Measurements from ENCODE around the gene PCBP1. TPM values are rescaled to one million over a fixed set of nuclear protein-coding genes. Genes with fewer than 3 reads are reported as not detected.

Gene PCBP1
- polyA plus RNA-seq, 1 experiment, result 87.4 TPM

- POLR2A ChIA-PET, result no interaction called here
- CTCF ChIA-PET, result interaction anchor here (1.0 kb wide), 1 partner anchor 8 kb away, joined by 4 read pairs; no protein-coding TSS in a partner anchor
- H3K27me3 ChIP-seq (ENCODE audit: control insufficient read depth, insufficient read depth, low read length), result no peaks in the 10 kb centered on the region
- no peaks in the 10 kb centered on the region for H3K36me3 ChIP-seq (ENCODE audit: control insufficient read depth, insufficient read depth, low read length)
- TF ChIP-seq, protein P1, sequence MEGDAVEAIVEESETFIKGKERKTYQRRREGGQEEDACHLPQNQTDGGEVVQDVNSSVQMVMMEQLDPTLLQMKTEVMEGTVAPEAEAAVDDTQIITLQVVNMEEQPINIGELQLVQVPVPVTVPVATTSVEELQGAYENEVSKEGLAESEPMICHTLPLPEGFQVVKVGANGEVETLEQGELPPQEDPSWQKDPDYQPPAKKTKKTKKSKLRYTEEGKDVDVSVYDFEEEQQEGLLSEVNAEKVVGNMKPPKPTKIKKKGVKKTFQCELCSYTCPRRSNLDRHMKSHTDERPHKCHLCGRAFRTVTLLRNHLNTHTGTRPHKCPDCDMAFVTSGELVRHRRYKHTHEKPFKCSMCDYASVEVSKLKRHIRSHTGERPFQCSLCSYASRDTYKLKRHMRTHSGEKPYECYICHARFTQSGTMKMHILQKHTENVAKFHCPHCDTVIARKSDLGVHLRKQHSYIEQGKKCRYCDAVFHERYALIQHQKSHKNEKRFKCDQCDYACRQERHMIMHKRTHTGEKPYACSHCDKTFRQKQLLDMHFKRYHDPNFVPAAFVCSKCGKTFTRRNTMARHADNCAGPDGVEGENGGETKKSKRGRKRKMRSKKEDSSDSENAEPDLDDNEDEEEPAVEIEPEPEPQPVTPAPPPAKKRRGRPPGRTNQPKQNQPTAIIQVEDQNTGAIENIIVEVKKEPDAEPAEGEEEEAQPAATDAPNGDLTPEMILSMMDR (IDR thresholded peaks at IDR 0.05; ENCODE audit: insufficient read depth, low read depth, low read length), result no peak
- no peak overlapping the region for H3K4me3 ChIP-seq (ENCODE audit: low read depth, low read length)
- no peak for DNase-seq (ENCODE audit: low read depth)
Observed at GRCh38 chr2:70121627-70122372, 34.5 kb downstream of the PCBP1 start.

- TF ChIP-seq, protein P1 (IDR thresholded peaks at IDR 0.05; ENCODE audit: insufficient read depth, low read depth, low read length), result no peak
- H3K4me3 ChIP-seq (ENCODE audit: low read depth, low read length), result no peak overlapping the region
- CTCF ChIA-PET, result interaction anchor here (0.8 to 1.0 kb wide), 2 partner anchors 9 to 10 kb away, joined by 3 to 4 read pairs; no protein-coding TSS in a partner anchor
- H3K27me3 ChIP-seq (ENCODE audit: control insufficient read depth, insufficient read depth, low read length), result no peaks in the 10 kb centered on the region
- POLR2A ChIA-PET, result no interaction called here
- H3K36me3 ChIP-seq (ENCODE audit: control insufficient read depth, insufficient read depth, low read length), result no peaks in the 10 kb centered on the region
- no peak for DNase-seq (ENCODE audit: low read depth)
Observed at GRCh38 chr2:70122470-70122869, 35.2 kb downstream of the PCBP1 start.

- no peaks in the 10 kb centered on the region for H3K36me3 ChIP-seq (ENCODE audit: control insufficient read depth, insufficient read depth, low read length)
- POLR2A ChIA-PET, result interaction anchor here (1.0 to 1.1 kb wide), 2 partner anchors 12 to 34 kb away, joined by 3 to 6 read pairs; no protein-coding TSS in a partner anchor
- CTCF ChIA-PET, result interaction anchor here (0.8 to 2.4 kb wide), 4 partner anchors 10 to 53 kb away, joined by 3 to 8 read pairs (median 4); no protein-coding TSS in a partner anchor
- no peak for DNase-seq (ENCODE audit: low read depth)
- TF ChIP-seq, protein P1 (IDR thresholded peaks at IDR 0.05; ENCODE audit: insufficient read depth, low read depth, low read length), result no peak
- H3K4me3 ChIP-seq (ENCODE audit: low read depth, low read length), result no peak overlapping the region
- H3K27me3 ChIP-seq (ENCODE audit: control insufficient read depth, insufficient read depth, low read length), result no peaks in the 10 kb centered on the region
Observed at GRCh38 chr2:70123051-70123828, 36.0 kb downstream of the PCBP1 start.

- DNase-seq (ENCODE audit: low read depth), result no peak
- TF ChIP-seq, protein P1 (IDR thresholded peaks at IDR 0.05; ENCODE audit: insufficient read depth, low read depth, low read length), result no peak
- Histone ChIP-seq H3K27me3 (ENCODE audit: control insufficient read depth, insufficient read depth, low read length) (no peaks in the 10 kb centered on the region), H3K36me3 (ENCODE audit: control insufficient read depth, insufficient read depth, low read length) (no peaks in the 10 kb centered on the region), H3K4me3 (ENCODE audit: low read depth, low read length) (no peak overlapping the region)
- ChIA-PET CTCF (interaction anchor here (0.6 to 2.4 kb wide), 4 partner anchors 11 to 242 kb away, joined by 3 to 8 read pairs (median 3); no protein-coding TSS in a partner anchor), POLR2A (interaction anchor here (1.0 to 1.1 kb wide), 2 partner anchors 12 to 35 kb away, joined by 3 to 6 read pairs; no protein-coding TSS in a partner anchor)
Observed at GRCh38 chr2:70123829-70124116, 36.5 kb downstream of the PCBP1 start.

DNA sequence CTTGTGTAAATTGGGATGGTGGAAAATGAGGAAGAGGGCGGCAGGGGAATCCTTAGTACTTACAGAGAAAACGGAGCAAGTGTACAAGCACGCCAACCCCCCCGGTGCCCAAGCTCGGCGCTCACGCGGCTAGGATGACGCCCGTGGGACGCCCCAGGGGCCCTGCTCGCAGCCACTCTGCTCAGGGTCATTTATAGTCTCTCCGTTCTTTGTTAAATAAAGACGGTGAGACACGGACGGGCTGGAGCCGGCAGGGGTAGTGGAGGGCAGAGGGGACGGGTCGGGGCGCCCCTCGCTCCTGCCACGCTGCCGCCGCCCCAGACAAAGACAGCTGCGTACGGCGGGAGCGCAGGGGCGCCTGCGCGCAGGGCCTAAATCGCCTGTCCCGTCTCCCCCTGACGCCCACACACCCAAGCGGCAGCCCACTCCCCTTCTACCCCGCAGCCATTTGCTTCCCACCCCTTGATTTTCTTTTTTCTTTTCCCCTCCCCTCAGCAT is 37.8 kb downstream of the PCBP1 start:
- ChIA-PET CTCF (interaction anchor here (2.3 to 2.4 kb wide), 2 partner anchors 10 to 54 kb away, joined by 8 to 11 read pairs; no protein-coding TSS in a partner anchor), POLR2A (no interaction called here)
- TF ChIP-seq, protein P1 (IDR thresholded peaks at IDR 0.05; ENCODE audit: insufficient read depth, low read depth, low read length), result no peak
- H3K36me3 ChIP-seq (ENCODE audit: control insufficient read depth, insufficient read depth, low read length), result no peaks in the 10 kb centered on the region
- H3K4me3 ChIP-seq (ENCODE audit: low read depth, low read length), result peak overlapping the region; percentile 43
- no peaks in the 10 kb centered on the region for H3K27me3 ChIP-seq (ENCODE audit: control insufficient read depth, insufficient read depth, low read length)
- DNase-seq (ENCODE audit: low read depth), result no peak
